ENCODE data around the gene GPC6. TPM values are rescaled to one million over a fixed set of nuclear protein-coding genes. Genes with fewer than 3 reads are reported as not detected.

The GPC6 gene
- total RNA-seq, 5 donors from 2014 or later (not counting 1 experiment from before 2014, with no cell fraction given): 0.03 to 0.18 (median 0.06) TPM; not detected in 2

- Histone ChIP-seq H3K36me3 (ENCODE audit: control insufficient read depth in 2 of 2, extremely low read depth in 1 of 2, insufficient read depth in 1 of 2, low read length in 1 of 2) (no peaks in the 10 kb centered on the region), H3K27ac (ENCODE audit: low read length) (no peak overlapping the region), H3K4me1 (ENCODE audit: control insufficient read depth in 1 of 2, extremely low read depth in 1 of 2, insufficient read depth in 2 of 2, low read length in 2 of 2) (no peaks in the 10 kb centered on the region), H3K4me3 (ENCODE audit: control insufficient read depth in 1 of 2, extremely low read depth in 1 of 2, low read length in 1 of 2) (no peak overlapping the region), H3K27me3 (replicated peaks in 1 of 2; ENCODE audit: control insufficient read depth in 2 of 2, extremely low read depth in 1 of 2, insufficient read depth in 2 of 2, low read length in 1 of 2) (no peaks in the 10 kb centered on the region), H3K9me3 (no peaks in the 10 kb centered on the region)
- H3K27me3 Mint-ChIP-seq: peaks cover 0 to 3% of the 10 kb centered on the region in 2 donors
- WGBS (ENCODE audit: insufficient coverage): 65% methylated on average over 2 of the region's 2 CpGs
- no peak overlapping the region for H3K27ac Mint-ChIP-seq
- H3K4me1 Mint-ChIP-seq: no peaks in the 10 kb centered on the region
- POLR2A ChIA-PET: no interaction called here
- no peaks in the 10 kb centered on the region for H3K36me3 Mint-ChIP-seq
- no peak for ATAC-seq (replicated peaks in 1 of 4)
- DNase-seq: no peak
- CTCF ChIA-PET: interaction anchor here in 1 of 2 donors (1.0 kb wide), 1 partner anchor 22 kb away, joined by 3 read pairs; no protein-coding TSS in a partner anchor
- H3K9me3 Mint-ChIP-seq: peaks cover 0 to under 1% (median 0%) of the 10 kb centered on the region in 3 donors
- H3K4me3 Mint-ChIP-seq: no peak overlapping the region
Observed at GRCh38 chr13:93872376-93872775, 645.8 kb downstream of the GPC6 start.

GRCh38 chr13:93872786-93873347 lies 646.3 kb downstream of the GPC6 start:
- H3K9me3 Mint-ChIP-seq: peaks cover 0 to 5% (median 4%) of the 10 kb centered on the region in 3 donors
- H3K4me1 Mint-ChIP-seq: no peaks in the 10 kb centered on the region
- Histone ChIP-seq H3K27me3 (replicated peaks in 1 of 2; ENCODE audit: control insufficient read depth in 2 of 2, extremely low read depth in 1 of 2, insufficient read depth in 2 of 2, low read length in 1 of 2) (no peaks in the 10 kb centered on the region), H3K4me3 (ENCODE audit: control insufficient read depth in 1 of 2, extremely low read depth in 1 of 2, low read length in 1 of 2) (no peak overlapping the region), H3K36me3 (ENCODE audit: control insufficient read depth in 2 of 2, extremely low read depth in 1 of 2, insufficient read depth in 1 of 2, low read length in 1 of 2) (no peaks in the 10 kb centered on the region), H3K9me3 (no peaks in the 10 kb centered on the region), H3K4me1 (ENCODE audit: control insufficient read depth in 1 of 2, extremely low read depth in 1 of 2, insufficient read depth in 2 of 2, low read length in 2 of 2) (no peaks in the 10 kb centered on the region), H3K27ac (ENCODE audit: low read length) (no peak overlapping the region)
- H3K27me3 Mint-ChIP-seq: peaks cover 0 to 3% of the 10 kb centered on the region in 2 donors
- no peak overlapping the region for H3K27ac Mint-ChIP-seq
- H3K4me3 Mint-ChIP-seq: no peak overlapping the region
- 0% methylated on average over 1 of the region's 2 CpGs for WGBS (ENCODE audit: insufficient coverage)
- DNase-seq (no peak), ATAC-seq (replicated peaks in 1 of 4) (no peak)
- POLR2A ChIA-PET: interaction anchor here in 1 of 2 donors (0.6 kb wide), 1 partner anchor 344 kb away, joined by 3 read pairs; no protein-coding TSS in a partner anchor
- no peaks in the 10 kb centered on the region for H3K36me3 Mint-ChIP-seq
- CTCF ChIA-PET: interaction anchor here in 1 of 2 donors (1.0 kb wide), 1 partner anchor 22 kb away, joined by 3 read pairs; no protein-coding TSS in a partner anchor

- Mint-ChIP-seq H3K27me3 (peaks cover 0 to 3% of the 10 kb centered on the region in 2 donors), H3K9me3 (peaks cover 2 to 10% (median 9%) of the 10 kb centered on the region in 3 donors), H3K36me3 (no peaks in the 10 kb centered on the region), H3K4me1 (no peaks in the 10 kb centered on the region), H3K27ac (no peak overlapping the region), H3K4me3 (no peak overlapping the region)
- Histone ChIP-seq H3K4me3 (ENCODE audit: control insufficient read depth in 1 of 2, extremely low read depth in 1 of 2, low read length in 1 of 2) (no peak overlapping the region), H3K27me3 (replicated peaks in 1 of 2; ENCODE audit: control insufficient read depth in 2 of 2, extremely low read depth in 1 of 2, insufficient read depth in 2 of 2, low read length in 1 of 2) (no peaks in the 10 kb centered on the region), H3K9me3 (no peaks in the 10 kb centered on the region), H3K4me1 (ENCODE audit: control insufficient read depth in 1 of 2, extremely low read depth in 1 of 2, insufficient read depth in 2 of 2, low read length in 2 of 2) (no peaks in the 10 kb centered on the region), H3K27ac (ENCODE audit: low read length) (no peak overlapping the region), H3K36me3 (ENCODE audit: control insufficient read depth in 2 of 2, extremely low read depth in 1 of 2, insufficient read depth in 1 of 2, low read length in 1 of 2) (no peaks in the 10 kb centered on the region)
- POLR2A ChIA-PET: no interaction called here
- ATAC-seq (replicated peaks in 1 of 4) (no peak), DNase-seq (no peak)
- CTCF ChIA-PET: no interaction called here
- no CpG with 5 or more reads among the region's 1 CpG for whole genome bisulfite sequencing (ENCODE audit: insufficient coverage)
Observed at GRCh38 chr13:93875547-93875946, 648.9 kb downstream of the GPC6 start.

GRCh38 chr13:93876236-93876635 lies 649.6 kb downstream of the GPC6 start:
- WGBS (ENCODE audit: insufficient coverage): no CpG with 5 or more reads among the region's 3 CpGs
- H3K4me3 Mint-ChIP-seq: no peak overlapping the region
- H3K27ac ChIP-seq (ENCODE audit: low read length): no peak overlapping the region
- no peak overlapping the region for H3K4me3 ChIP-seq (ENCODE audit: control insufficient read depth in 1 of 2, extremely low read depth in 1 of 2, low read length in 1 of 2)
- DNase-seq (no peak), ATAC-seq (replicated peaks in 1 of 4) (no peak)
- peaks cover 0 to 3% of the 10 kb centered on the region in 2 donors for H3K27me3 Mint-ChIP-seq
- no peaks in the 10 kb centered on the region for H3K36me3 ChIP-seq (ENCODE audit: control insufficient read depth in 2 of 2, extremely low read depth in 1 of 2, insufficient read depth in 1 of 2, low read length in 1 of 2)
- no peak overlapping the region for H3K27ac Mint-ChIP-seq
- ChIA-PET POLR2A (interaction anchor here in 1 of 2 donors (0.6 kb wide), 1 partner anchor 1681 kb away, joined by 3 read pairs; no protein-coding TSS in a partner anchor), CTCF (no interaction called here)
- peaks cover 2 to 10% (median 9%) of the 10 kb centered on the region in 3 donors for H3K9me3 Mint-ChIP-seq
- H3K27me3 ChIP-seq (replicated peaks in 1 of 2; ENCODE audit: control insufficient read depth in 2 of 2, extremely low read depth in 1 of 2, insufficient read depth in 2 of 2, low read length in 1 of 2): no peaks in the 10 kb centered on the region
- no peaks in the 10 kb centered on the region for H3K36me3 Mint-ChIP-seq
- no peaks in the 10 kb centered on the region for H3K9me3 ChIP-seq
- H3K4me1 ChIP-seq (ENCODE audit: control insufficient read depth in 1 of 2, extremely low read depth in 1 of 2, insufficient read depth in 2 of 2, low read length in 2 of 2): no peaks in the 10 kb centered on the region
- no peaks in the 10 kb centered on the region for H3K4me1 Mint-ChIP-seq

GRCh38 chr13:93878675-93879074 lies 652.1 kb downstream of the GPC6 start:
- Mint-ChIP-seq H3K36me3 (no peaks in the 10 kb centered on the region), H3K27me3 (peaks cover 0 to 3% of the 10 kb centered on the region in 2 donors)
- no peaks in the 10 kb centered on the region for H3K36me3 ChIP-seq (ENCODE audit: control insufficient read depth in 2 of 2, extremely low read depth in 1 of 2, insufficient read depth in 1 of 2, low read length in 1 of 2)

GRCh38 chr13:93881411-93881810 lies 654.8 kb downstream of the GPC6 start:
- DNase-seq (no peak), ATAC-seq (replicated peaks in 1 of 4) (no peak)
- H3K4me1 ChIP-seq (ENCODE audit: control insufficient read depth in 1 of 2, extremely low read depth in 1 of 2, insufficient read depth in 2 of 2, low read length in 2 of 2): no peaks in the 10 kb centered on the region
- Mint-ChIP-seq H3K4me3 (no peak overlapping the region), H3K9me3 (peaks cover 2 to 10% (median 9%) of the 10 kb centered on the region in 3 donors), H3K36me3 (no peaks in the 10 kb centered on the region), H3K27me3 (peaks cover 0 to 2% of the 10 kb centered on the region in 2 donors), H3K27ac (no peak overlapping the region), H3K4me1 (no peaks in the 10 kb centered on the region)
- no peak overlapping the region for H3K4me3 ChIP-seq (ENCODE audit: control insufficient read depth in 1 of 2, extremely low read depth in 1 of 2, low read length in 1 of 2)
- no CpG with 5 or more reads among the region's 2 CpGs for WGBS (ENCODE audit: insufficient coverage)
- no peaks in the 10 kb centered on the region for H3K9me3 ChIP-seq
- no peak overlapping the region for H3K27ac ChIP-seq (ENCODE audit: low read length)
- no peaks in the 10 kb centered on the region for H3K27me3 ChIP-seq (replicated peaks in 1 of 2; ENCODE audit: control insufficient read depth in 2 of 2, extremely low read depth in 1 of 2, insufficient read depth in 2 of 2, low read length in 1 of 2)
- H3K36me3 ChIP-seq (ENCODE audit: control insufficient read depth in 2 of 2, extremely low read depth in 1 of 2, insufficient read depth in 1 of 2, low read length in 1 of 2): no peaks in the 10 kb centered on the region
- POLR2A ChIA-PET: no interaction called here
- CTCF ChIA-PET: interaction anchor here in 1 of 2 donors (0.6 kb wide), 1 partner anchor 79 kb away, joined by 3 read pairs; no protein-coding TSS in a partner anchor

More at GRCh38 chr13:93878675-93879074, 652.1 kb downstream of the GPC6 start:
- H3K27ac ChIP-seq (ENCODE audit: low read length): no peak overlapping the region
- peaks cover 2 to 10% (median 9%) of the 10 kb centered on the region in 3 donors for H3K9me3 Mint-ChIP-seq
- WGBS (ENCODE audit: insufficient coverage): no CpG with 5 or more reads among the region's 2 CpGs
- H3K4me3 Mint-ChIP-seq: no peak overlapping the region
- H3K27me3 ChIP-seq (replicated peaks in 1 of 2; ENCODE audit: control insufficient read depth in 2 of 2, extremely low read depth in 1 of 2, insufficient read depth in 2 of 2, low read length in 1 of 2): no peaks in the 10 kb centered on the region
- POLR2A ChIA-PET: no interaction called here
- H3K4me1 Mint-ChIP-seq: no peaks in the 10 kb centered on the region
- H3K4me3 ChIP-seq (ENCODE audit: control insufficient read depth in 1 of 2, extremely low read depth in 1 of 2, low read length in 1 of 2): no peak overlapping the region
- no peaks in the 10 kb centered on the region for H3K4me1 ChIP-seq (ENCODE audit: control insufficient read depth in 1 of 2, extremely low read depth in 1 of 2, insufficient read depth in 2 of 2, low read length in 2 of 2)
- DNase-seq (no peak), ATAC-seq (replicated peaks in 1 of 4) (no peak)
- CTCF ChIA-PET: no interaction called here
- H3K9me3 ChIP-seq: no peaks in the 10 kb centered on the region
- H3K27ac Mint-ChIP-seq: no peak overlapping the region

All from T-cell (primary cell).